Measurements from ENCODE around the gene SV2C. TPM values are rescaled to one million over a fixed set of nuclear protein-coding genes. Genes with fewer than 3 reads are reported as not detected.

The SV2C gene
- total RNA-seq, 1 experiment from 2014 or later = not detected

DNA sequence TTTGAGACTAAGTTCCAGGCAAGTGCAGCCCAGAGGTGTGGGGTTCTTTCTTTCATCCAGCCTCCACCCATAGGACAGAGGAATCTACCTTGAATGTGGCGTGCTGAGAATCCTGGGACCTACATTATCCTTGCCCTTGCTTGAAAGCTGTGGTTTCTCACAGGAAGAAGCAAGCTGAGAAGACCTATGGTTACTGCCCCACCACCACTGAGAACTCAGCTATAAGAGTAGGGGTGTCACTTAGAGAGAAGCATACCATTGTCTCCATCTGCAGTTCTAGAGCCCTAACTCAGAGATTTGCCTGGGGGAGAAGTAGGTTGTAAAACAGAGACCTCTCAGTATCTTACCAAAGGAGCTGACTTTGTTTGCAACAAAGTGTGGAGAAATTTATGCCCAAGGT is 72.4 kb downstream of the SV2C start:
- H3K79me2 ChIP-seq (ENCODE audit: insufficient read depth, low read length) = no peaks in the 10 kb centered on the region
- no peak overlapping the region for H3K4me2 ChIP-seq (ENCODE audit: low read length)
- H3K9ac ChIP-seq (ENCODE audit: low read length) = no peak overlapping the region
- H3K27me3 ChIP-seq (ENCODE audit: insufficient read depth, low read length) = peaks cover 63% of the 10 kb centered on the region
- no peak overlapping the region for H3K4me3 ChIP-seq (replicated peaks in 1 of 2; ENCODE audit: low read depth in 1 of 2, low read length in 2 of 2)
- intact Hi-C loops (cut with micrococcal nuclease) = no loop called here
- no peaks in the 10 kb centered on the region for H3K36me3 ChIP-seq (ENCODE audit: control insufficient read depth in 1 of 2, insufficient read depth in 2 of 2, low read length in 2 of 2)
- no peaks in the 10 kb centered on the region for H3K9me2 ChIP-seq (ENCODE audit: insufficient read depth)
- H3K9me3 ChIP-seq (ENCODE audit: control insufficient read depth in 1 of 2, insufficient read depth in 1 of 2, low read depth in 1 of 2, low read length in 2 of 2) = no peaks in the 10 kb centered on the region
- H4K20me1 ChIP-seq (ENCODE audit: insufficient read depth) = no peaks in the 10 kb centered on the region
- TF ChIP-seq JUND (IDR thresholded peaks at IDR 0.05) (no peak), RAD21 (IDR thresholded peaks at IDR 0.05; ENCODE audit: low read depth) (no peak), EGR1 (IDR thresholded peaks at IDR 0.05; ENCODE audit: low read depth) (no peak), ZFX (IDR thresholded peaks at IDR 0.05) (no peak), CBX3 (IDR thresholded peaks at IDR 0.05; ENCODE audit: low read depth) (no peak), SP1 (IDR thresholded peaks at IDR 0.05; ENCODE audit: low read depth) (no peak), ELF1 (IDR thresholded peaks at IDR 0.05; ENCODE audit: borderline replicate concordance, low read depth) (no peak)
- TF ChIP-seq, protein P1, sequence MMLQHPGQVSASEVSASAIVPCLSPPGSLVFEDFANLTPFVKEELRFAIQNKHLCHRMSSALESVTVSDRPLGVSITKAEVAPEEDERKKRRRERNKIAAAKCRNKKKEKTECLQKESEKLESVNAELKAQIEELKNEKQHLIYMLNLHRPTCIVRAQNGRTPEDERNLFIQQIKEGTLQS (IDR thresholded peaks at IDR 0.05) = no peak
- TF ChIP-seq, protein P2, sequence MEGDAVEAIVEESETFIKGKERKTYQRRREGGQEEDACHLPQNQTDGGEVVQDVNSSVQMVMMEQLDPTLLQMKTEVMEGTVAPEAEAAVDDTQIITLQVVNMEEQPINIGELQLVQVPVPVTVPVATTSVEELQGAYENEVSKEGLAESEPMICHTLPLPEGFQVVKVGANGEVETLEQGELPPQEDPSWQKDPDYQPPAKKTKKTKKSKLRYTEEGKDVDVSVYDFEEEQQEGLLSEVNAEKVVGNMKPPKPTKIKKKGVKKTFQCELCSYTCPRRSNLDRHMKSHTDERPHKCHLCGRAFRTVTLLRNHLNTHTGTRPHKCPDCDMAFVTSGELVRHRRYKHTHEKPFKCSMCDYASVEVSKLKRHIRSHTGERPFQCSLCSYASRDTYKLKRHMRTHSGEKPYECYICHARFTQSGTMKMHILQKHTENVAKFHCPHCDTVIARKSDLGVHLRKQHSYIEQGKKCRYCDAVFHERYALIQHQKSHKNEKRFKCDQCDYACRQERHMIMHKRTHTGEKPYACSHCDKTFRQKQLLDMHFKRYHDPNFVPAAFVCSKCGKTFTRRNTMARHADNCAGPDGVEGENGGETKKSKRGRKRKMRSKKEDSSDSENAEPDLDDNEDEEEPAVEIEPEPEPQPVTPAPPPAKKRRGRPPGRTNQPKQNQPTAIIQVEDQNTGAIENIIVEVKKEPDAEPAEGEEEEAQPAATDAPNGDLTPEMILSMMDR (IDR thresholded peaks at IDR 0.05 in 2 of 3, conservative IDR thresholded peaks at IDR 0.05 in 1 of 3; ENCODE audit: borderline replicate concordance in 1 of 3, insufficient read depth in 1 of 3, low read depth in 2 of 3, low read length in 2 of 3) = no peak
- BruUV-seq (replicated peaks) = no TSS peak
- POLR2A ChIA-PET = no interaction called here
- CTCF ChIA-PET = interaction anchor here (0.7 to 1.2 kb wide), 2 partner anchors 10 to 20 kb away, joined by 3 to 5 read pairs; no protein-coding TSS in a partner anchor
- no peaks in the 10 kb centered on the region for H3K4me1 ChIP-seq (ENCODE audit: control insufficient read depth in 1 of 2, insufficient read depth in 2 of 2, low read length in 2 of 2)
- H2AFZ ChIP-seq (ENCODE audit: low read depth, low read length, poor library complexity, severe bottlenecking) = no peak overlapping the region
- RAD21 ChIA-PET (ENCODE audit: low non-redundant PET in 1 of 2, low total read pairs in 2 of 2, uncharacterized antibody in 2 of 2, unreplicated experiment in 2 of 2) = no interaction called here
- ATAC-seq (no peak), DNase-seq (ENCODE audit: low read depth, low spot score) (no peak)
- H3K27ac ChIP-seq (ENCODE audit: low read depth, low read length) = no peak overlapping the region

DNA sequence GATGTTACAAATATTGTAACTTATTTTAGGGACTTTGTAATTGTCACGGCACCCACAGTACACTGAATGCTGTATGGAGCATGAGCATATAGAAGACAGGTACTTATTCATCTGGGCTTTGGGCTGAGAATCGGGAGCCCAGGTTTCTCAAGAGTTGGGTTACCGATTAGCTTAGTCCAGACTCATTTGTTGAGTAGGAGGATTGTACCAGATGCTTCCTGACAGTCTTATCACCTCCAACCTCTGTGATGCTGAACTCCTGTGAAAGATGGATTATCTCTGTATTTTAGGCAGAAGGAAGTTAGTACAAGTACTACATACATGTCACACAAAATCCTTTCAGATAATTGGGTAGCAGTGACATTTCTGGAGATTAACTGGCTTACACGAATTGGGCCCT is 79.2 kb downstream of the SV2C start:
- peaks cover 35% of the 10 kb centered on the region for H3K27me3 ChIP-seq (ENCODE audit: insufficient read depth, low read length)
- DNase-seq (ENCODE audit: low read depth, low spot score) (no peak), ATAC-seq (no peak)
- H3K4me2 ChIP-seq (ENCODE audit: low read length) = no peak overlapping the region
- ChIA-PET RAD21 (ENCODE audit: low non-redundant PET in 1 of 2, low total read pairs in 2 of 2, uncharacterized antibody in 2 of 2, unreplicated experiment in 2 of 2) (no interaction called here), CTCF (interaction anchor here (1.2 to 1.6 kb wide), 2 partner anchors 13 to 17 kb away, joined by 5 to 6 read pairs; no protein-coding TSS in a partner anchor), POLR2A (no interaction called here)
- no TSS peak for BruUV-seq (replicated peaks)
- no peak overlapping the region for H3K27ac ChIP-seq (ENCODE audit: low read depth, low read length)
- no peak overlapping the region for H3K4me3 ChIP-seq (replicated peaks in 1 of 2; ENCODE audit: low read depth in 1 of 2, low read length in 2 of 2)
- H3K79me2 ChIP-seq (ENCODE audit: insufficient read depth, low read length) = no peaks in the 10 kb centered on the region
- H3K9me3 ChIP-seq (ENCODE audit: control insufficient read depth in 1 of 2, insufficient read depth in 1 of 2, low read depth in 1 of 2, low read length in 2 of 2) = no peaks in the 10 kb centered on the region
- H3K36me3 ChIP-seq (ENCODE audit: control insufficient read depth in 1 of 2, insufficient read depth in 2 of 2, low read length in 2 of 2) = no peaks in the 10 kb centered on the region
- no peak overlapping the region for H2AFZ ChIP-seq (ENCODE audit: low read depth, low read length, poor library complexity, severe bottlenecking)
- no peaks in the 10 kb centered on the region for H3K4me1 ChIP-seq (ENCODE audit: control insufficient read depth in 1 of 2, insufficient read depth in 2 of 2, low read length in 2 of 2)
- no peaks in the 10 kb centered on the region for H4K20me1 ChIP-seq (ENCODE audit: insufficient read depth)
- intact Hi-C loops (cut with micrococcal nuclease) = no loop called here
- H3K9me2 ChIP-seq (ENCODE audit: insufficient read depth) = no peaks in the 10 kb centered on the region
- H3K9ac ChIP-seq (ENCODE audit: low read length) = no peak overlapping the region
- TF ChIP-seq, protein P3, sequence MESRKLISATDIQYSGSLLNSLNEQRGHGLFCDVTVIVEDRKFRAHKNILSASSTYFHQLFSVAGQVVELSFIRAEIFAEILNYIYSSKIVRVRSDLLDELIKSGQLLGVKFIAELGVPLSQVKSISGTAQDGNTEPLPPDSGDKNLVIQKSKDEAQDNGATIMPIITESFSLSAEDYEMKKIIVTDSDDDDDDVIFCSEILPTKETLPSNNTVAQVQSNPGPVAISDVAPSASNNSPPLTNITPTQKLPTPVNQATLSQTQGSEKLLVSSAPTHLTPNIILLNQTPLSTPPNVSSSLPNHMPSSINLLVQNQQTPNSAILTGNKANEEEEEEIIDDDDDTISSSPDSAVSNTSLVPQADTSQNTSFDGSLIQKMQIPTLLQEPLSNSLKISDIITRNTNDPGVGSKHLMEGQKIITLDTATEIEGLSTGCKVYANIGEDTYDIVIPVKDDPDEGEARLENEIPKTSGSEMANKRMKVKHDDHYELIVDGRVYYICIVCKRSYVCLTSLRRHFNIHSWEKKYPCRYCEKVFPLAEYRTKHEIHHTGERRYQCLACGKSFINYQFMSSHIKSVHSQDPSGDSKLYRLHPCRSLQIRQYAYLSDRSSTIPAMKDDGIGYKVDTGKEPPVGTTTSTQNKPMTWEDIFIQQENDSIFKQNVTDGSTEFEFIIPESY (IDR thresholded peaks at IDR 0.05; ENCODE audit: extremely low read depth, insufficient replicate concordance, low read length) = no peak
- TF ChIP-seq, protein P2 (IDR thresholded peaks at IDR 0.05 in 2 of 3, conservative IDR thresholded peaks at IDR 0.05 in 1 of 3; ENCODE audit: borderline replicate concordance in 1 of 3, insufficient read depth in 1 of 3, low read depth in 2 of 3, low read length in 2 of 3) = no peak
- TF ChIP-seq RAD21 (IDR thresholded peaks at IDR 0.05; ENCODE audit: low read depth) (no peak), SRF (IDR thresholded peaks at IDR 0.05; ENCODE audit: low read depth) (no peak), FOSL1 (IDR thresholded peaks at IDR 0.05; ENCODE audit: low read depth) (no peak), POLR2A (IDR thresholded peaks at IDR 0.05; ENCODE audit: borderline replicate concordance, extremely low read depth, insufficient read depth, insufficient read length) (no peak)

All from HCT116 (cell line).